ENCODE data around the gene DCUN1D2.

DNA sequence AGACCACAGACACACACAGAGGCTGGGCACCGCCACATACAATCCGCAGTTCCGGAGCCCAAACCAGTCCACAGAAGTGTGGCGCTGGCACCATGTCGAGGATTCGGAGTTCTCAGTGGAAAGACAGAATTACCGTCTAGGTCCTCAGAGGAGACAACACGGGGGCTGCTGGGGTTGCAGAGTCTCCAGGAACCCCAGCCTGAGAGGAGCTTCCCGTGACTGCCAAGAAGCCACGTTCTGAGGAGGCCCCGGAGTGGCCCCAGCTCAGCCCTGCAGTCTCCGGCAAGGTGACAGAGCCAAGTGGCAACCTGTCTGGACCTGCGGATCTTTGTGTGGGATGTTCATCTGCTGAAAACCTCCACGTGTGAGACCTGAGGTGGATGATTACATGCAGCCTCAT lies 29.9 kb downstream of the DCUN1D2 start:
- TF ChIP-seq CTCF (conservative IDR thresholded peaks at IDR 0.05; ENCODE audit: low read length) (no peak), EZH2phosphoT487 (IDR thresholded peaks at IDR 0.05; ENCODE audit: borderline replicate concordance, low read depth, low read length) (no peak)
